HG03103 (cell line): ENCODE results near the gene MED12L.
A peak's percentile ranks its signal among the peaks of the same experiment; 100 is the strongest.

ENCODE experiments used
- ATAC-seq: cut with Tn5 transposase; IDR thresholded peaks from one replicate; pipeline ENCODE4 v1.9.1; 2021; ENCODE audit warnings: low read depth; ENCODE audit not compliant: unreplicated experiment

Gene MED12L

DNA sequence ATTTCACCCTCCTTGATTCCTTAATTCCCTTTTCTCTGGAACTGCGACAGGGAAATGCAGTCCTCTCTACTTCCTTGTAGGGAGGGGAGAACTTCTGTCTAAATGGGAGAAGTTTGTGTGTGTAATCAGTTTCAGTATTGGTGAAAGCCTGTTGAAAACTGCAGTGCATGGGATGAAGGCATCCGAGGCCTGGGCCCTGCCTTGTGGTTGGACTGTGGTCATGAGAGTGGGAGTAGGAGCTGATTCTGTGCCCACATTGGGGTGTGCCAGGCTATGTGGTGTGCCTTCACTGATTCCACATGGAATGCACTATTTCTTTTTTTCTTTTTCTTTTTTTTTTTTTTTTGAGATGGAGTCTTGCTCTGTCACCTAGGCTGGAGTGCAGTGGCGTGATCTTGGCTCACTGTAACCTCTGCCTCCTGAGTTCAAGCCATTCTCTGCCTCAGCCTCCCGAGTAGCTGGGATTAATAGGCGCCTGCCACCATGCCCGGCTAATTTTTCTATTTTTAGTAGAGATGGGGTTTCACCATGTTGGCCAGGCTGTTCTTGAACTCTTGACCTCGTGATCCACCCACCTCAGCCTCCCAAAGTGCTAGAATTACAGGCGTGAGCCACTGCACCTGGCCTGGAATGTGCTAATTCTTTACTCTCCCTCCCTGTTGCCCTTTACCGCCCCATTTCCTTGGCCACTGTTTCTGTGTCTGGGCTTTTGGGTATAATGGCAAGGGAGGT, 84.7 kb downstream of the MED12L start:
- ATAC-seq: peak; percentile 22

DNA sequence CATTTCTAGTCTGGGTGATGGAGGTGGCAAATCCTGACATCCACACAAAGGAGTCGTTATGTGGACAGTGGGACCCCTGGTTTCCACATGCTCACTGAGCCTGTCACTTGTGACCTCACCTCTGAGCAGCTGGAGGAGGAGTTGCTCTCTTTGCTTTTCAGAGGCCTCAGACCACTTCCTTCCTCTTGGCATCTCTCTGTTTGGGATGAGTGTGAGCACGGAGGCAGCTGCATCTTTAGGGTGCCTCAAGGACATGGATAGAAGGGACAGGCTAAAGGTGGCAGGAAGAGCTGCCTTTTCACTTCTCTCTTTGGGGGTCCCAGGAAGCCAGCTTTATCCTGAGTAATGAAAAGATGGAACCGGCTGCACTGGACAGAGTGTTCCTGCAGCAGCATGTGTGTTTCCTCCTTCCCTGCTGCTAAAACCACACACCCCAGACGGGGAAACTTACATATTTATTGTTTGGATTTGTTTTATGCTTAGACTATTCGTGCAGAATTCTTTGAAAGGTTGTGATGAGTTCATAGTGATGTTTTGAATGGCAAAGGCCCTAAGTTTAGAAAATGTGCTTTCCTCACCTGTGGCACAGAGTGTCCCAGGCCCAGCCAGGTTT, 85.8 kb downstream of the MED12L start:
- peak; percentile 55 for ATAC-seq

DNA sequence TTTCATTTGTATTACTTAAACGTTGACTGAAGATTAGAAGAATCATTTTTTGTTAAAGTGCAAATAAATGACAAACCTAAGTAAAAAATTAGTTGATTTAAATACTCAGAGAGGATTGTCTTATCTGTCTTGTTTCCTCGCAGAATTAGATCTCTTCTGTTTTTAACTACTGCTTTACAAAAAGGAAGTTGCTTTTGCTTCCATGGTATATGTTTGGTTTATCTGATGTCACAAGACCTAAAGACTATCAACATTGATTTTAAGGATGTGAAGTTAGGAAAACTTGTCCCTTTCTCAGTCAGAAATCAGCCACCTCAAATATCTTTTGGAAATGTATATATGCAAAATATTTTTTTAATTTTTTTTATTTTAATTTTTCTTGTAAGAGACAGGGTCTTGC, 88.9 kb downstream of the MED12L start:
- ATAC-seq: no peak

DNA sequence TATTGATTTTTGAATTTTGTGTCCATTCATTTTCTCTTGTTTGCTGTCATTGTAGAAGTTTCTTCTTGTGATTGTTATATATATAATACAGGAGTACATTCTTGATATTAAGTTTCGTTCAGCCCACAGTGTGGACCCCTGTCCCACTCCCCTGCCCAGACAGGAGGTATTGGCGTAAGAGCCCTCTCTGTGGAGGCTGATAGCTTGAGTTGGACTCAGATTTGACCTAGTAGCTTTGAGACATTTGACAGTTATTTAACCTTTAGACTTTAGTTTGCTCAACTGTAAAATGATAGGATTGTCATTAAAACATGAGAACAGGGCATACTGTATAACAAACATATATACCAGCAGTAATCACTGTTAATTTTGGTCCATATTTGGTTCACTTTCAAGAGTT, 90.5 kb downstream of the MED12L start:
- no peak for ATAC-seq

DNA sequence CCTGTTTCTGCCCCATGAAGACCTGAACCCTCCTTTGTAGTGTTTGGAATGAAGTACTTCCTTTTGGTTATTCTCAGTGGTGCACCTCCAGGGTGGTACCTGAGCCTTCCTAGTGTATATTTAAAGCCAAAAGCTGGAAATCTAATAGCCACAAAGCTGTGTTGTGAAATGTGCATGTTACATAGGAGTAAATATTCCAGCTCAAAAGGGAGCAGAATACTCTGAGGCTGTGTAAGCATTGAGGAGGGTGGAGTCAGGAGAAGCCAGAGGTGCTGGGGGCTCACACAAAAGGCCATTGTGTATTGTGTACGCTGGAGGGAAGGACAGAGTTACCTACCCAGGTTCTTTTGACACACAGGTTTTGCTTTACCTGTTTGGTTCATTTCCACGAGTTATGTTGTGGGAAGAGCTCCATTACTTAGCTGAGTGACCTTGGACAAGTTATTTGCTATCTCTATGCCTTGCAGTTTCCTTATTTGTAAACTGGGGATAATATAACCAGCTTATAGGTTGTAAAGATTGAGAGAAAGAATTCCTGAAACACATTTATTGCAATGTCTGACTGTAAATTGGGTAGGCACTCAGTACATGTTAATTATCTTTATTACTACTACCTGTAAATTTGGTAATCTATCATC, 92.9 kb downstream of the MED12L start:
- ATAC-seq: no peak

DNA sequence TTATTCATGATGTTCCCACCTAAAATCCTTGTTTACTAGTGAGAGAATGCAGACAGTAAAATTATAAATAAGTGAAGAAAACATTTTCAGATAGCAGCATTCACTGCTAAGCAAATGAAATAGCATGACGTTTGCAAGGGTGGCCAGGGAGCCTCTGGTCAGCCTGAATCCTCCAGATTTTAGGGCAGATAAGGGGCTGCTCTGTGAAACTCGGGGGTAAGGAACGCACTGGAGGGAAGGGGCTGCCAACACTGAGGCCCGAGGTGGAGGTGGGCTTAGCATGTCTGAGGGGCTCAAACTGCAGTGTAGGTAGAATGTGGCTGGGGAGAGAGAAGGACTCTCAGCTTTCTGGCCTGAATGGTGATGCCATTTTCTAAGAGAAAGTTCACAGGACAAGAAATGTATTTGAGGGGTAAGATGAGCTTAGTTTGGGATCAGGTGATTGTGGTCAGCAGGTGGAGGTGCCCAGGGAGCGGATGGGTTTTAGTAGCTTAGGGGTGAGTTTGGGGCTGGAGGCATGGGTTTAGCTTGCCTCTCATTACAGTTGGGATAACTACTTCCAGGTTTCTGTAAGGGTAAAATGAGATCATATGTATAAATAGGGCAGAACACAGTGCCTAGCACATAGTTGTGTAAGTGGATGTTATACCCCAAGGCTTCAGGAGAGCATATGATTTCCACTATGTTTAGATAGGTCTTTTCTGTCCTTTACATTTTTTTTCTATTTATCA, 97.0 kb downstream of the MED12L start:
- no peak for ATAC-seq

DNA sequence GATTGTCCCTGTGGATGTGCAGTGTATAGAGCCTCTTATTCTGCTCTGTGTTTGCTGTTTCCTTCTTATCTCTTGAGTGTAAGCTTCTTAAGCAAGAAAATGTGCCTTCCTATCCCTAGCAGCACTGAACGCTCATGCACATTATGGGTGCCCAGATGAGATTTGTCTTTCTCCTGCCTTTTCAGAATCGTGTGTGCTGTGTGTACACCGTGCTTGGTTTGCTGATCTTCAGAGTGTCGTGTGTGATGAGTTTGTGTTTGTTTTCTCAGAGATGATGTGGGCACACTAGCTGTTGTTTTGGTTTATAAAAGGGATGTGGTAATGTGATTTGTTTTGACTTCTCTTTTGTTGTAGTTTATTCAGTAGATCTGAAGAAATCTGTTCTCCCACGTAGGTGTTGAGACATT, 97.8 kb downstream of the MED12L start:
- no peak for ATAC-seq

DNA sequence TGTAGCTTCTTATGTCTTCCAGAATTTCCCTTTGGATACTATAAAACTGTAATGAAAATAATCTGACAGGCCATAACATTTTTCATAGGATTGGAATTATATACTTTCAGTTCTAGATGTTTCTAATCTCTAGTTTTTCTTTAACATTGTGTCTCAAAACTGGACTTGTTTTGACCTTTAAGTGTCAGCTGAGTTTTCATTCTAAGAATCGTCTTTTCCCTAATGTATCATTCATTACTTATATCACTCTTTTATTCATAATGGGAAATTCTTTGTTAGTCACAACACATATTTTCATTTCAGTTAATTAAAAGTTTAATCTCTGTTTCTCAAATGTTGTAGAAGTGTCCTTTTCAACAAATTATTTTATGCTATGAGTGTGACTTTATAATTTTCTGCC, 105.6 kb downstream of the MED12L start:
- ATAC-seq: no peak

DNA sequence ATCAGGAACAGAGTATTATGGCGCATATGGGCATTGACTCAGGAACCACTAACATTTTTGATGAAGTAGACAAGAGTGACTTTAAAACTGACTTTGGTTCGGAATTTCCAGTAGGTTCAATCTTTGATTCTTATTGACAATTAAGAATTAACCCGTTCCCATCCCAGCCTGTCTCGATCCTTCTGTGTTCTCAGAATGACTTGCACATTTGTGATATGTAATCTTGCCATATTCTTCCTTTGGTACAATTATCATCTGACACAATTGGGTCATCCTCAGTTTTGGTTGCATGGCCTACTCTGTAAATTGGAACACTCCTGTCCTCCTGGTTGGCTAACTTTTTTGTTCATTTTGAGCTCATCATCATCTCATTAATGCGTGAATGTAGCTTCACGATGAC, 107.1 kb downstream of the MED12L start:
- no peak for ATAC-seq

DNA sequence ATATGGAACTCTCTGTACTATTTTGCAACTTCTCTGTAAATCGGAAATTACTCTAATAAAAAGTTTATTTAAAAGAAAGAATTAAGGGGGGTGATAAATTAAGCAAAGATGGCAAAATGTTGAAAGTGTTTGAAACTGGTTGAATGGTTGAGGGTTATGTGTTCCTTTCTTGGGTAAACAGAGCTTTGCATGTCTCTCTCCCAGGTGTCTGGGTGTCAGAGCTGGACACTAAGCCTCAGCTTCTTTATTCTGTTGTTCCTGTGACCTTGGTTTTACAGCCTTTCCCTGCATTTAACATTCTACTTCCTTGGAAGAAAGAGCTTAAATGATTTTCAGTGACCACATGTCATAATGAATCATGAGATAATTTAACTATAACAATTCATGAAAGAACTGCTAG, 110.4 kb downstream of the MED12L start:
- ATAC-seq: no peak

DNA sequence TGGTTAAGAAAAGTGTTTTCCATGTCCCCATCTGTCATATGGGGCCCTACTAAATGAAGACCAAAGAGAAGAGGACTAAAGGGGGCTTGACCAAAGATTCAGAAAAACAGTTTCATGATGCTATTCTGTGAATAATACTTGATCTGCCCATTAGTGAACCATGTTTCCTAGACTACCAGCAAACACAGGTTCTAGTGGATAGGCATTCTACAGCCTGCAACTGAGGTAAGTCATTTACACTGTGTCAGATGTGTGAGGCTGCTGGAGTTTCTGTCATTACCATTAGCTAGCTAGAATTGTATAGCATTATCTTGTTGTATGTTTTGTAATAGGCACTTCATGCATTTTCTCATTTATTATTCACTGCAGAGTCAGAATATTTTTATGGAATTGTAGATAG, 111.0 kb downstream of the MED12L start:
- ATAC-seq: no peak

DNA sequence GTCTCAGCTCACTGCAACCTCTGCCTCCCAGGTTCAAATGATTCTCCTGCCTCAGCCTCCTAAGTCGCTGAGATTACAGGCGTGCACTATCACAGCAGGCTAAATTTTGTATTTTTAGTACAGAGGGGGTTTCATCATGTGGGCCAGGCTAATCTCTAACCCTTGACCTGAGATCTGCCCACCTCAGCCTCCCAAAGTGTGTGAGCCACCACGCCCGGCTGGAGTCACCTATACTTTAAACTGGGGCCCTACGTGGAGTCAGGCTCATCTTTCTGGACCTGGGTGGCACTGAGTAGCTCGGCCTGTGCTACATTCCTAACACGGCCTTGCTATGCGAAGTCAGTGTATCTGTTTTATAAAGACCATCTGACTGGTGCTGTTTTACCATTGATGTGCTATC, 111.8 kb downstream of the MED12L start:
- ATAC-seq: no peak

DNA sequence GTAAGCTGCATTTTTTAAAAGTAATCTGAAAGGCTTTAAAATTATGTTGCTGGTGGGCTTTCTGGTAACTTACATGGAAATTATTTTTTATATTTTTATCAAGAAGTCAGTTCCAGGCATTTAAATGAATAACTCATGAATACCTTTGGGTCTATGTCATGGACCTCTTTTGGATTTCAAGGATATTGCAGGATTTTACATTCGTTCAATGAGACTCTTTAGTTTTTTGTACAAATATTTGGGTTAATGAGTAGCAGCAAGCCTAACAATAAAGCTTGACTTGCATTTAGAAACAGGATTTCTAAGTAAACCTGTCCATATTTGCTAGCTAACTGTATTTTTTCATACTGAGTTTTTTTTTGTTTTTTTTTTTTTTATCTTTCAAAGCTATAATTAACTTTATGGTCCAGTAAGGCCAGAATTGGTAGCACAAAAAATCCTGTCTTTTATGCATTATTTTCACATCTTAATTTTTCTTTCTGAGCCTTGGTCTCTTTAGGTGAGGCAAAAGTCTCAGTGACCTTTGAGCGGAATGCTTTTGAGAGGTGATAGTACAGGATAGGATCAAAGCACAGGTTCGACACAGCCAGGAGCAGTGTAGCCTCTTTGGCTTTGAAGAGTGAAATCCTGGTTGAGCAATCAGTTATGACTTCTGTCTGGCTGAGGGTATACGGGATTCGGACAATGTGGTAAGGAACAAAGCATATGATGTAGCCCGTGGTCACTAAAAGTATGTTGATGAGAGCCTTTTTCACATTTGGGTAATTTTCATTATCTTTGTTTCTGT, 112.7 kb downstream of the MED12L start:
- no peak for ATAC-seq

DNA sequence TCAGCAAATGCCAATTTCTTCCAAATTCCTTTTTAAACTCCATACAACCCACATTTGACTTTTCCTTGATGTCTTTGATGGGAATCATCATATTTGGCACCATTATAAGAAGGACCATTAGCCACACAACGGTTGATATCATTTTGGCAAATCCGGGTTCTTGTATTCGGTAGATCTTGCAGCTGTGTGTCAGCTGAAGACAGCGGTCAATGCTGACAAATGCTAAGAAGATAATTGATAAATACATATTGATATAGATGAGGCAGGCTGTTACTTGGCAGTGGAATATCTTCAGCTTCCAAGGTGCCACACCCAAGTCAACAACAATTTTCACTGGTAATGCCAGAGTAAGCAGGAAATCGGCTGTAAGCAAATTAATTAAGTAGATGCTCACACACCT, 113.4 kb downstream of the MED12L start:
- no peak for ATAC-seq

DNA sequence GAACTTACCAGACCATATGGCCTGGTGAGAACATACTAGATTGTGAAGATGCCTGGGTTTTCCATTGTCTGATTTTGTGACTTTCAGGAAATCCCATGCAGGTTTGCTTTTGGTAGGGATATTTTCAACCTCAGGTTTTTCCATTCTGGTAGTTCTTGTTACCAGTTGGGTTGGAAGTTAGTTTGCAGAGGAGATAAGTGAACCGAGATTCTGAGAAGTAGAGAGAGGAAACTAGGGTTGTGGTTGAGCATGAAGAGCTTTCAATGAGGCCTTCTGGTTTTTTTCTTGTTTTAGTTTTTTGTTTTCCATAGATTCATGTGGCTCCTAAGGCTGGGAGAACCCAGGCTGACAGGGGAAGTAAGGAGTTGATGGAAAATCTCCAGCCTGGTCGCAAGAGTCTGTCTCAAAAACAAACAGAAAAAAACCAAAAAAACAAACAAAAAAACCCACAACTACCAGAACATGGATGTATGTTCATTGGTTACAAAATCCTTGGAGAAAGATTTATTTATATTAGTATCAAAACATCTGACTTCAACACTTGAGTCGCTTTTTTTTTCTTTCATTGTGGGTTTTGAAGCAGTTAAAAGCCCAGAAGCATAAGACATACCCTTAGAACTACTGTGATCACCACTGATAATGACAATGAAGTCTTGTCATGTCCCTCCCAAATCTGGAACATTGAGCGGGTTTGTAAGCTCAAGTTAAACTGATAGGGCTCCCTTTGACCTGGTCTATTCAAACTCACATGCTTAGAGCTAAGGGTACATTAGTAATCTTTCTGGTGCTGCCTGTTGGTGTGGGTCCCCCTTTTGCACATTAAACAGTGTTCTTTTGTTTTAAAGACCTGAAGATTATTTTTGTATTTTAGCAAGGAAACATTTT, 114.3 kb downstream of the MED12L start:
- no peak for ATAC-seq

DNA sequence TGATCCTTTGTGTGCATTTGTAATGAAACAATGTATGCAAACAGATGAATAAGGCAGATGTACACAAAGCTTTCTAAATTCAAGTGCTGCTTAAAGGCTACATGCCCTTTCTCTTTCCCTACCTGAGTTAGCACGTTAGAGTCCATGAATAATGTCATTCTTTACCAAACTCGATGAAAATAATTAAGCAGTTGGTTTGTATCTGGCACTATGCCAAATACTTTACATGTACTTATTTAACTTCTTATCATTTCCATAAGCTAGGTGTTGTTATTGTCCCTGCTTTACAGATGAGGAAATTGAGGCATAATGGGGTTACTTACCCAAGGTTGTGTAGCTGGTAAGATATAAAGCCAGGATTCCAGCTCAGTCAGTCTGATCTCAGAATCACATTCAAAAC, 115.1 kb downstream of the MED12L start:
- ATAC-seq: no peak

DNA sequence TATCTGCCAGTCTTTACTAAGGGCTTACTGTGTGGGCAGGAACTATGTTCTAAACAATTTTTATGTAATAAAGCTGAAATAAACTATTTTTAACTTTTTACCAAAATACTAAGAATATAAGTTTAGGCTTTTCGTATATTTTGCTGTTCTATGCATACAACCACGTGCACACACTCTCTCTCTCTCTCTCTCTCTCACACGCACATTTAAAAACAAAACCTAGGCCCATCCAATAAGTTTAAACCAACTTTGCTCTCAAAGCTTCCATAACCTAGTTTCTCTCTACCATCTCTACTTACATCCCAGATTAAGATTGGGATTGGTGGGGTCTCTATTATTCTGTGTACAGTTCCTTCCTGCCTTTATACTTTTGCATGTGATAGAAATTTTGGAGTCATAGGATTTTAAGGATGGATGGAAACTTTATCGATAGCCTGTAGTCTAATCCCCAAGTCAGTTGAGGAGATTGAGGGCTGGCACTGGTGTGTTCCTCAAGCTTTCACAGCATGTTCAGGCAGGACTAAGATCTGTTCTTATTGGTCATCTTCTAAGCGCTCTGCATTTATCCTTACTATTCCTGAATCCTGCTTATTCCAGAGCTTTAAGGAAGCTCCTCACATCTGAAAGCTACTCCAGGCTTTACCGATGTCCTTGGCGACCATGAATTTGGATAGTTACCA, 115.7 kb downstream of the MED12L start:
- ATAC-seq: no peak

DNA sequence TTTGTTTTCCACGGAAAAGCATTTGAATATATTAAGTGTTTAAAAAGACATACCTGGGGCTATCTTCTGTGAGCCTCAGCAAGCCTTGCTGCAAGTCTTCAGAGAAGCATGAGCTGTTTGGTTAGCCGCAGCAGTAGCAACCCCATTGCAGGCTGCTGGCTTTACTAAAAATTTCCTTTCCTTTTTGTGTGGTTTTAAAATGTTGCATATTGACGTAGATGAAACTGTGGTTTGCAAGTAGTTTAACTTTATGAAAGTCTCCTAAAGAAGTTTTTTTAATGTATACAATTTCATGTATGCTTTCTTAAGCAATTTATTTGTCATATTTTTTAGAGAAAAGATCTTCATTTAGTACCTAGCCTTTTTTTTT, 117.6 kb downstream of the MED12L start, which contains the start of gene GPR171:
GPR171 (minus strand) TSS at position 166 of the 370 bp plus-strand sequence. CDS start 3,830 bp downstream, outside the sequence.
- peak; percentile 93 for ATAC-seq
